D721Med (cell line): ENCODE results near the gene PROM2.

Experiments
- DNase-seq: peaks from one replicate; pipeline ENCODE4 v3.0.0; 2011; ENCODE audit warnings: low spot score; ENCODE audit not compliant: insufficient read length
- FAIRE-seq: peaks from 2 replicates; lab custom pipeline; 2011; peaks lifted over from hg19 to GRCh38; lab: Jason Lieb, UNC
- CTCF ChIP-seq: IDR thresholded peaks from 2 replicates; pipeline ENCODE4 v1.5.1; 2012; ENCODE audit warnings: mild to moderate bottlenecking, control low read depth; ENCODE audit not compliant: insufficient read depth; ENCODE audit errors: missing control alignments

Gene PROM2

GRCh38 chr2:95308426-95308990, 34.3 kb downstream of the PROM2 start:
- TF ChIP-seq CTCF, result no peak
- DNase-seq (no peak), FAIRE-seq (no peak)

GRCh38 chr2:95309599-95309998, 35.4 kb downstream of the PROM2 start:
- no peak for TF ChIP-seq CTCF
- no peak for DNase-seq
- no peak for FAIRE-seq

- FAIRE-seq, result no peak
- no peak for TF ChIP-seq CTCF
- no peak for DNase-seq
Measured at GRCh38 chr2:95310216-95310615, 36.0 kb downstream of the PROM2 start.

- TF ChIP-seq CTCF, result no peak
- no peak for FAIRE-seq
- DNase-seq, result no peak
Measured at GRCh38 chr2:95310651-95311050, 36.4 kb downstream of the PROM2 start.

GRCh38 chr2:95311815-95312542, 37.7 kb downstream of the PROM2 start:
- DNase-seq (no peak), FAIRE-seq (no peak)
- TF ChIP-seq CTCF, result no peak

- no peak for DNase-seq
- TF ChIP-seq CTCF, result no peak
- no peak for FAIRE-seq
Measured at GRCh38 chr2:95312543-95313201, 38.4 kb downstream of the PROM2 start.
